T follicular helper cell (primary cell): ENCODE data around the gene ARTN.

Experiments used
- DNase-seq: peaks from one replicate; pipeline ENCODE4 v3.0.0-alpha.2; 2020; ENCODE audit warnings: low read depth

The ARTN gene

GRCh38 chr1:43947061-43947873 is 13.7 kb downstream of the ARTN start:
- no peak for DNase-seq

DNA sequence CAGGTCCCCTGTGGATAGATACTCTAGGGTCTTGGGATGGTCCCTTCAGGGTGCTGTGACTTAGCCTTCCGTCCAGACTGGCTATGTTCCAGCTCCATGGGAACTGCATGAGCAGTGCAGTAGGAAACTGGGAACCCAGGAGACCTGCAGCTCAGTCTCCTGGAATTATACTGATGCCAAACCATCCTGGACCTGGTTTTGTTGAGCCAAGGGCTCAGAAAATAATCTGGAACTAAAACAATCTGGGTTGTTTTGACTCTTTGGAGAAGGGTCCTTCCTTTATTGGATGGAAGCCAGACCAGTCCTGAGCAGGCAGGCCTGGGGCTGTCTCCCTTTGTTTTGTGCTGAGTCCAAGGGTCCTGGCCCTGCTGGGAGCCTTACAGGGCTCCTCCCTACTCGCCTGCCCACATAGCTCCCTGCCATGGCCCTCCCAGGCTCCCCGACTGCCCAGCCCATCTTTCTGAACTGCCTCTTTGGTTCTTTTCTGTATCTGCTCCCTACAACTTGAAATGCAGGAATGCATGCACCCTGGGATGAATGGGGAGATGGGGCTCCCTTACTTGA is 14.4 kb downstream of the ARTN start:
- no peak for DNase-seq

- DNase-seq = no peak
Measured at GRCh38 chr1:43949678-43950077, 16.1 kb downstream of the ARTN start.

DNA sequence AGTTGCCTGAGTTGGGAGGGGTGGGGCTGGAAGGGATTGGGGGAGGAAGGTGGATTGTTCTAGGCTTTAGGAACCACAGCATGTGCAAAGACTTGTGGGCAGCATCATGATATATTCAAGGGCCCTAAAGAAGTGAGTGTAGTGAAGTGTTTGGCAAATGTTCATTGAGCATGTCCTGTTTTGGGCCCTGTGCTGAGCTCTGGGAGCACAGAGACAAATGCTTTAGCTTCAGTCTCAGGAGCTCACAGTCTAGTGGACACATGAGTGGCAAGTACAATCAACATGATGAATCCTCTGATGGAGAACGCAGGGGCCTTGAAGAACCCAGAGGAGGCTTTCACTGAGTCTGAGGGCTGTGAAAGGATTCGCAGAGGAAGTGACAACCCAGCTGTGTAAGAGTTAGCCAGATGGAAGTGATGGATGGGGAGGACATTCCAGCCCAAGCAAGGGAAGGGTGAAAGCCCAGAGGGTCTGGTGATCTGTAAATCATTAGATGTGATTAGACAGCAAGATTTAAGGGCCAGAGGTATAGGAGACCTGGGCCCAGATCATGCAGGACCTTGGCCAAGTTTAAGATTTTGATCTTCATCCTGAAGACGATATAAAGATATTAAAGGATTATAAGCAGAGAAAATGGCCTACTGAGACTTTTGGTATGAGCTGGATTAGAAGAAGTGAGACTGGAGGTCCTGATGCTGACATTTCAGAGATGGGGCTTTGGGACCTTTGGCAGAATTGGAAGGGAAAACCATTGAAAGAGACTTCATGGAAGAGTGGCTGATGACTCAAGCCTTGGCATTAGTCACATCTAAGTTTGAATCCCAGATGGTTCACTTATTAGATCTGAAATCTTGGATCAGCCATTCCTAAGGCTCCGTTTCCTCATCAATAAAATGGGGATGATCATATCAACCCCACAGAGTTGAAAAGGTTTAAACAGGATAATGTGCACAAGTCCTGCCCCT is 17.7 kb downstream of the ARTN start:
- DNase-seq = no peak

- DNase-seq = no peak
Measured at GRCh38 chr1:43952731-43953346, 19.2 kb downstream of the ARTN start.

DNA sequence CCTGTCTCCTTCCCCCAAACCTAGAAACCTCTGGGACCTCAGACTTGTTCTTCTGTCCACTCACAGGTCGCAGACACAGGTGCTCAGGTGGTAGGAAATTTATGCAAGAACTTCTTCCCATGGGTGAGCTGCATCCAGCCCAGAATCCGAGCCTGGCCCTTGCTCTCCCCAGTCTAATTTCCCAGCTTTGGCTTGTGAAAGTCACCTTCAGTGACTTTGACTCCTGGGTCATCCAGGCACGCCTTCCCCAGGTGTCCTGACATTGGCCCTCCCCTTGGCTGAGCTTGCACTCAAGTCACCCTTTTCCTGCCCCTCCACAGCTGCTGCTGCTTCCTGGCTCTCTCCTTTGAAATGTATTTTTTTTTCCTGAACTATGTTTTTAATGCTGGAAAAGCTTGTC is 19.8 kb downstream of the ARTN start:
- DNase-seq = no peak

DNA sequence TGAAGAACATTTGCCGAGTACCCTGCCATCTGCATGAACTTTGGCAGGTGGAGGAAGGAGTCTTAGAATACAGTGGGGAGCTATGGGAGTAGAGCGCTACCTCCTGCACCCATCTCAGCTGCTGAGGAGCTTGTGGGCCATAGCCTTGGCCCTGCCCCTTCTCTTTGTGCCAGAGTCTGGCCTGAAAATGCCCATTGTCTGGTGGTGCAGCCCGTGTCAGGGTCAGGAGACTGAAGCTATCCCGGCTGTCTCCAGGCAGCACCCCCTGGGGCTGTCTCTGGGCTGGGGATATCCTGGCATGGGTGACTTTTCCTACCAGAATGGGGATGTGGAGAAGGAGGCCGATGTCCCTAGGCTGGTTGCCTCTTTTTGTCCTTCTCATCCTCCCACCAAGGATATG is 20.4 kb downstream of the ARTN start:
- DNase-seq = no peak

DNA sequence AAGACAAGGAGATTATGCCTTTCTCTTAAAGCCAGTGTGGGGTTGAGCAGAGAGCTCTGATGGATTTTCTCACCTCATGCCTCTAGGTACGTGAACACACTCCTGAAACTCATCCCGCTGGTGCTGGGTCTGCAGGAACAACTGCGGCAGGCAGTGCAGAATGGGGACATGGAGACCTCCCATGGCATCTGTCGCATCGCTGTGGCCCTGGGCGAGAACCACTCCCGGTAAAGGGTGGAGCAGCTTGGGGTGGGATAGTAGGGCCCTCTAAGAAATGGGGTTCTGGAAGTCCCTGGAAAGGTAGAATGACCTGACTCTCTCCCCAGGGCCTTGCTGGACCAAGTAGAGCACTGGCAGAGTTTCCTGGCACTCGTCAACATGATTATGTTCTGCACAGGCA is 22.6 kb downstream of the ARTN start:
- no peak for DNase-seq

- no peak for DNase-seq
Measured at GRCh38 chr1:43957407-43958040, 23.9 kb downstream of the ARTN start.

- no peak for DNase-seq
Measured at GRCh38 chr1:43958351-43959255, 25.0 kb downstream of the ARTN start.

GRCh38 chr1:43960798-43961197 is 27.2 kb downstream of the ARTN start:
- DNase-seq = no peak

- no peak for DNase-seq
Measured at GRCh38 chr1:43961692-43962091, 28.1 kb downstream of the ARTN start.

DNA sequence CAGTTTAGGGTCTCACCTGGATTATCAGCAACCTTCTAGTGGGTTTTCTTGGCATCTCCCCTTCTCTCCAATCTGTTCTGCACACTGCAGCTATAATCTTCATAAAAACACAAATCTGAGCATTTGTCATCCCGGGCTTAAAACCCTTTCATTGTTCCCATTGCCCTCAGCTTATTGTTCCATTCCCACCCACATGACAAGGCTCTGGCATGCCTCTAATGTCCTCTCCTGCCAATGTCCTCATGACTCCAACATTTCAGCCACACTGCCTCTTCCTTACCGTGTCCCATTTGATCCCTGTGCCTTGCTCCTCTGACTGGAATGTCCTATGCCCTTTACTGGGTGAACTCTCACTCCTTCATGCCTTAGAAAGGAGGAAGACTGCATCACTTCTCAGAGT is 28.7 kb downstream of the ARTN start:
- DNase-seq = no peak

GRCh38 chr1:43963006-43963405 is 29.4 kb downstream of the ARTN start:
- no peak for DNase-seq

- DNase-seq = no peak
Measured at GRCh38 chr1:43963890-43964289, 30.3 kb downstream of the ARTN start.

DNA sequence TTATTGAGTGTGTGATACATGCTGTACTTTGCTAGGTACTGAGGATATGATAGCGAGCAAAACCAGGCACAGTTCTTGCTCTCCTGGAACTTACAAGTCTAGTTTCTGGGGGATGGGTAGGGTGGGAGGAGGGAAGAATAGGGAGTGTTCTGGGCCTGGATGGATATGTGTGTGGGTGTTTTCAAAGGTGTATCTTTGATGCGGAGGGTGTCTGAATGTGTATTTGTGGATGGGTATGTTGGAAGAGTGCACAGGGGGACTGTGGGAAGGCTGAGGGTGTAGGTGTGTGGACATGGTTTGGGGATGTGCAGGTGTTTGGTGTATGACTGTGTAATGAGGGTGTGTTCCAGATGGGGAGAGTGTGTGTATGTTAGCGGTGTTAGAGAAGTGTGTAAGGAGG is 31.7 kb downstream of the ARTN start:
- no peak for DNase-seq

DNA sequence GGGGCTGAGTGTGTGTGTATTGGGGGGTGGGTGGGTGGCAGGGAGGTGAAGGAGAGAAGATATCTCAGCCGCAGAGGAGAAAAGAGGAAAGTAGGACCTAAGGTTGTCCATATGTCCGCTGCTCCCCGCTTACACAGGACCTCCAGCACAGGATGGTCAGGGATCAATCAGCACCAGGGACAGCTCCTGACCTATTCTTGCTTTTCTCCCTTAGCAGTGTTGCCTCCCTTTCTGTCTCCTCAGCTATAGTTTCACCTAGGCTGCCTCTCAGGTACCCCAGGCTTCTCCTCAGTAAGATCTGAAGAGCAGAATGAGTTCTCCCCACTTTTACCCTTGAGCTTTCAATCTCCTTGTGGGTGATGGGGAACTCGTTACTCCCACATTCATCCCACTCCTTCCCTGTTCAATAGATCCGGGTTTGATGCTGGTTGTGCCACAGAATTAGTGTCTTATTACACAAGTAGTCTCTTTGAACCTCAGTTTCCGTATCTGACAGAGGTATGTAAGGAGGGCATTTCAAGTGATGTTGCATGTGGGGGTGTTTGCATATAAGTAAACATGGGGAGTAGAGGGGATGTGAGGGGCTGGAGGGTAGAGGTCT is 34.8 kb downstream of the ARTN start:
- DNase-seq = no peak

DNA sequence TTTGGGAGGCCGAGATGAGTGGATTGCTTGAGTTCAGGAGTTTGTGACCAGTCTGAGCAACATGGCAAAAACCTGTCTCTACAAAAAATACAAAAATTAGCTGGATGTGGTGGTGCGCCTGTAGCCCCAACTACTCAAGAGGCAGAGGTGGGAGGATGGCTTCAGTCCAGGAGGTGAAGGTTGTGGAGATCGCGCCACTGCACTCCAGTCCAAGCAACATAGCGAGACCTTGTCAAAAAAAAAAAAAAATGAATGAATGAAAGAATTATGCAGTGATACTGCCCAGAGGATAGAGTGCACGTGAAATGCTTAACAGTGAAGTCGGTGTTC is 35.8 kb downstream of the ARTN start:
- no peak for DNase-seq

GRCh38 chr1:43969746-43970466 is 36.3 kb downstream of the ARTN start, which contains the start of gene DPH2:
TSS of gene DPH2 (plus strand) at chr1:43970010. CDS start at chr1:43970176, 166 bp downstream.
- DNase-seq = peak; percentile 94

- DNase-seq = no peak
Measured at GRCh38 chr1:43970502-43970901, 36.9 kb downstream of the ARTN start.
